ENCODE measurements around the gene UBXN7. TPM values are rescaled to one million over a fixed set of nuclear protein-coding genes. Genes with fewer than 3 reads are reported as not detected.
"Not testable (repeated sequence)": the region's sequence is repeated elsewhere in the genome, so short reads cannot be mapped to it uniquely, and the experiment has no call there.

Gene UBXN7
- total RNA-seq, 4 donors from 2014 or later = 17.1 to 24.1 (median 22.0) TPM

DNA sequence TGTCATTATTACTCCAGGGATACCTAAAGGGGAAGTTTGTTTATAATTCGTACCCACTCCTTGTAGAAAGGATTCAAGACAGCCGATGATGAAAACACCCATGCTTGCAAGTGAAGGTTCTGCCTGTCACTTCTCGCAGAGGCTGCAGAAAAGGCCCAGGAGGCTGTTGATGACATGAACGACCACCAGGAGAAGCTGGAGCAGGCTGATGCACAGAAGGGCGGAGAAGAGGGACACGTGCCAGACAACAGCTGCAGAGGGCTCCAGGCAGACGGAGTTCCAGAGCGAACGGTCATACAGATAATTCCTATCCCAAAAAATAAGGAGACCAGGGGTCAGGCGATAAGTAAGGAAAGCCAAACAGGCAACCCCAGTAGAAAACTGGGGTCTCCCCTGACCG is 108.5 kb downstream of the UBXN7 start:
- no peak for ATAC-seq

DNA sequence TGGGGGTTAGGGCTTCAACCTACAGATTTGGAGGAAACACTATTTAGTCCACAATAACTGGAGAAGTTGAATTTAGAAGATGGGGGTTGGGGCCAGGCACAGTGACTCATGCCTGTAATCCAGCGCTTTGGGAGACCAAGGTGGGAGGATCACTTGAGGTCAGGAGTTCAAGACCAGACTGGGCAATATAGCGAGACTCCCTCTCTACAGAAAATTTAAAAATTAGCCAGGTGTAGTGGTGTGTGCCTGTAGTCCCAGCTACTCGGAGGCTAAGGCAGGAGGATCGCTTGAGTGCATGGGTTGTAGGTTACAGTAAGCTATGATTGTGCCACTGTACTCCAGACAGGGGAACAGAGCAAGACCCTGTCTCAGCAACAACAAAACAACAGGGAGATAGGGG is 109.2 kb downstream of the UBXN7 start:
- H3K4me3 ChIP-seq = no peak overlapping the region
- TF ChIP-seq POLR2AphosphoS5 (IDR thresholded peaks at IDR 0.05) = no peak
- no peak for TF ChIP-seq POLR2A (IDR thresholded peaks at IDR 0.05)
- TF ChIP-seq EP300 (IDR thresholded peaks at IDR 0.05) = no peak
- TF ChIP-seq, protein P1, sequence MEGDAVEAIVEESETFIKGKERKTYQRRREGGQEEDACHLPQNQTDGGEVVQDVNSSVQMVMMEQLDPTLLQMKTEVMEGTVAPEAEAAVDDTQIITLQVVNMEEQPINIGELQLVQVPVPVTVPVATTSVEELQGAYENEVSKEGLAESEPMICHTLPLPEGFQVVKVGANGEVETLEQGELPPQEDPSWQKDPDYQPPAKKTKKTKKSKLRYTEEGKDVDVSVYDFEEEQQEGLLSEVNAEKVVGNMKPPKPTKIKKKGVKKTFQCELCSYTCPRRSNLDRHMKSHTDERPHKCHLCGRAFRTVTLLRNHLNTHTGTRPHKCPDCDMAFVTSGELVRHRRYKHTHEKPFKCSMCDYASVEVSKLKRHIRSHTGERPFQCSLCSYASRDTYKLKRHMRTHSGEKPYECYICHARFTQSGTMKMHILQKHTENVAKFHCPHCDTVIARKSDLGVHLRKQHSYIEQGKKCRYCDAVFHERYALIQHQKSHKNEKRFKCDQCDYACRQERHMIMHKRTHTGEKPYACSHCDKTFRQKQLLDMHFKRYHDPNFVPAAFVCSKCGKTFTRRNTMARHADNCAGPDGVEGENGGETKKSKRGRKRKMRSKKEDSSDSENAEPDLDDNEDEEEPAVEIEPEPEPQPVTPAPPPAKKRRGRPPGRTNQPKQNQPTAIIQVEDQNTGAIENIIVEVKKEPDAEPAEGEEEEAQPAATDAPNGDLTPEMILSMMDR (IDR thresholded peaks at IDR 0.05) = no peak
- no peaks in the 10 kb centered on the region for H3K27me3 ChIP-seq
- 67 to 100% methylated on average over 1 to 4 of the region's 4 CpGs for WGBS, 2 donors (ENCODE audit: low coverage in 1 of 2)
- no peak overlapping the region for H3K27ac ChIP-seq
- ATAC-seq = no peak
- H3K9me3 ChIP-seq = no peaks in the 10 kb centered on the region
- H3K4me1 ChIP-seq = peaks cover 0 to 10% (median 0%) of the 10 kb centered on the region in 3 donors
- no peaks in the 10 kb centered on the region for H3K36me3 ChIP-seq

More for the DNA sequence above, 108.5 kb downstream of the UBXN7 start:
- Histone ChIP-seq H3K9me3 (no peaks in the 10 kb centered on the region), H3K36me3 (no peaks in the 10 kb centered on the region), H3K27ac (no peak overlapping the region), H3K27me3 (no peaks in the 10 kb centered on the region), H3K4me1 (peaks cover 0 to 8% (median 0%) of the 10 kb centered on the region in 3 donors), H3K4me3 (no peak overlapping the region)
- TF ChIP-seq POLR2AphosphoS5 (IDR thresholded peaks at IDR 0.05) = no peak
- TF ChIP-seq POLR2A (IDR thresholded peaks at IDR 0.05) = no peak
- no peak for TF ChIP-seq EP300 (IDR thresholded peaks at IDR 0.05)
- TF ChIP-seq, protein P1 (IDR thresholded peaks at IDR 0.05) = no peak
- WGBS, 2 donors (ENCODE audit: low coverage in 1 of 2) = 43 to 59% methylated on average over 7 to 10 of the region's 11 CpGs

DNA sequence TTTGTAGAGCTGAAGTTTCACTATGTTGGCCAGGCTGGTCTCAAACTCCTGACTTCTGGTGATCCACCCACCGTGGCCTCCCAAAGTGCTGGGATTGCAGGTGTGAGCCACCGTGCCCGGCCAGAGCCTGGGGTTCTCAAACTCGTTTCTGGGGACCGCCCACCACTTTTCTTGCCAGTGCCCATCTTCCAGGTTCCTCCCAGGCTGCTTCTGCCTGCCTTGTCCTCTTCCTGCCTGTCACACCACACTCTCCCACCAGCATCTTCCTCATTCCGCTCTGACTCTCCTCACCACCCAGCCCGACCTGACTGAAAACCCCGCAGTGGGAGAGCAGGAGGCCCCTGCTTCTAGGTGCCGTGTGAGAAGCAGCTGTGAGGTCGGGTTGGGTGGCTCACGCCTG is 111.1 kb downstream of the UBXN7 start:
- H3K27me3 ChIP-seq = no peaks in the 10 kb centered on the region
- no peak for ATAC-seq
- TF ChIP-seq POLR2AphosphoS5 (IDR thresholded peaks at IDR 0.05) = no peak
- TF ChIP-seq, protein P1 (IDR thresholded peaks at IDR 0.05) = no peak
- TF ChIP-seq EP300 (IDR thresholded peaks at IDR 0.05) = no peak
- no peak for TF ChIP-seq POLR2A (IDR thresholded peaks at IDR 0.05)
- H3K4me1 ChIP-seq = peaks cover 0 to 5% (median 0%) of the 10 kb centered on the region in 3 donors
- no peak overlapping the region for H3K27ac ChIP-seq
- H3K9me3 ChIP-seq = no peaks in the 10 kb centered on the region
- H3K36me3 ChIP-seq = no peaks in the 10 kb centered on the region
- 72 to 83% methylated on average over 3 to 4 of the region's 11 CpGs for WGBS, 2 donors (ENCODE audit: low coverage in 1 of 2)
- no peak overlapping the region for H3K4me3 ChIP-seq

DNA sequence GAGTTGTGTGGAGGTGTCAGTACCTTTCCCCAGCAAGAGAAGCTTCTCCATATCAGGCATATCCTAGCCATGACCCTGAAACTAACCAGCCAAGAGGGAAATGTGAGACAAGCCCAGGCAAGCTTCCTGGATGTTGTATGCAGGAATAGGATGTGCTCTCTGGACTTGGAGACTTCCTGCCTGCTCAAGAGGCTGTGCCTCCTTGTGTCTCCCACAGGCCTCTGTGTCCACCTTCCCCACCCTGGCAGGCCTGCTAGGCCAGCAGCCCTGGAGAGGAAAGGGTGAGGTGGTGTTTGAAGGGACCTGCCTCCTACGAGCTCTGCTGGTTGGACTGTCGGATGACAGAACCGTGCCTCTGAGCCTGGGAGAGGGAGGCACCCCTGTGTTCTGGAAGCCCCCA is 112.1 kb downstream of the UBXN7 start:
- no peak for ATAC-seq
- Histone ChIP-seq H3K27ac (no peak overlapping the region), H3K36me3 (peaks cover 0 to 7% of the 10 kb centered on the region in 2 donors), H3K27me3 (no peaks in the 10 kb centered on the region), H3K9me3 (no peaks in the 10 kb centered on the region), H3K4me1 (peaks cover 0 to 5% (median 0%) of the 10 kb centered on the region in 3 donors), H3K4me3 (no peak overlapping the region)
- no CpG with 5 or more reads among the region's 3 CpGs for WGBS, 2 donors (ENCODE audit: low coverage in 1 of 2)
- TF ChIP-seq, protein P1 (IDR thresholded peaks at IDR 0.05) = no peak
- TF ChIP-seq EP300 (IDR thresholded peaks at IDR 0.05) = no peak
- no peak for TF ChIP-seq POLR2A (IDR thresholded peaks at IDR 0.05)

DNA sequence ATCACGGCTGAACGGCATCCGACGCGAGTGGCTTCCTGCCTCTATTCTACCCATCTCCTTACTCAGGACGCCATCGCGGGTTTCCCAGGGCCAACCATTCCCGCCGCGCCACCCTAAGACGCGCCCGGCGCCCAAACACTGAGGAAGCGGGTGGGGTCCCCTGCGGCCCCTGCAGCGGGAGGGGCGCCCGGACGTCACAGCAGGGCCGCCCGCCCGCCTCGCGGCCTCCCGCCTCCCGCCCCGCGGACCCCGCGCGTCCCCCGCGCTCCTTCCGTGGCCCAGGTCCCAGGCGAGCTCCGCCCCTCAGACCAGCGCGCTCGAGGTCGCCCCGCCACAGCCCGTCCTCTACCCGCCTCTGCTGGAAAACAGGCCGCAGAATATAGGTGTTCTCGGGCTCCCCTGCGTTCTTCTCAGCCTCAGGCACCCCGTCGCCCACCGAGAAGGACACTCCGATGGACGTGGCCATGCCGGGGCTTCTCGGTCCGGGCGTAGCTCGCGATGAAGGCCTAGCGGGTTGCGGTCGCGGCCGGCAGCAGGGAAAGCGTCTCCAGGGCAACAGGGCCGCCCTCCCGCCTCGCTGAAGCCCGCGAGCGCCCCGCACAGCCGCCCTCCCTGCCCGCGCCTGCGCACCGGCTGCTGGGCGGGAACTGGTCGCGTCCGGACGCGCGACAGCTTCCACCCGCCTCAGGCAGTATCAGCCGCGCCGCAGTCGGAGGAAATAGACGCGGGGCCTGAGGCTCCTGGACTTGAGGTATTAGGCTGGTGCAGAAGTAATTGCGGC is 114.3 kb downstream of the UBXN7 start, which contains the start of gene DYNLT2B:
DYNLT2B (minus strand) TSS at position 554 of the 781 bp plus-strand sequence; CDS start at position 466, 88 bp downstream.
- TF ChIP-seq EP300 (IDR thresholded peaks at IDR 0.05) (no peak), POLR2A (IDR thresholded peaks at IDR 0.05) (peak in 1 of 2 donors; percentile 63), POLR2AphosphoS5 (IDR thresholded peaks at IDR 0.05) (peak; percentile 33)
- TF ChIP-seq, protein P1 (IDR thresholded peaks at IDR 0.05) = peak in 2 of 4 experiments; percentile 1 to 28
- WGBS, 2 donors (ENCODE audit: low coverage in 1 of 2) = 0% methylated on average over 4 of the region's 92 CpGs; no CpG with 5 or more reads in 1 of the 2 donors
- peak; percentile 98 for ATAC-seq

DNA sequence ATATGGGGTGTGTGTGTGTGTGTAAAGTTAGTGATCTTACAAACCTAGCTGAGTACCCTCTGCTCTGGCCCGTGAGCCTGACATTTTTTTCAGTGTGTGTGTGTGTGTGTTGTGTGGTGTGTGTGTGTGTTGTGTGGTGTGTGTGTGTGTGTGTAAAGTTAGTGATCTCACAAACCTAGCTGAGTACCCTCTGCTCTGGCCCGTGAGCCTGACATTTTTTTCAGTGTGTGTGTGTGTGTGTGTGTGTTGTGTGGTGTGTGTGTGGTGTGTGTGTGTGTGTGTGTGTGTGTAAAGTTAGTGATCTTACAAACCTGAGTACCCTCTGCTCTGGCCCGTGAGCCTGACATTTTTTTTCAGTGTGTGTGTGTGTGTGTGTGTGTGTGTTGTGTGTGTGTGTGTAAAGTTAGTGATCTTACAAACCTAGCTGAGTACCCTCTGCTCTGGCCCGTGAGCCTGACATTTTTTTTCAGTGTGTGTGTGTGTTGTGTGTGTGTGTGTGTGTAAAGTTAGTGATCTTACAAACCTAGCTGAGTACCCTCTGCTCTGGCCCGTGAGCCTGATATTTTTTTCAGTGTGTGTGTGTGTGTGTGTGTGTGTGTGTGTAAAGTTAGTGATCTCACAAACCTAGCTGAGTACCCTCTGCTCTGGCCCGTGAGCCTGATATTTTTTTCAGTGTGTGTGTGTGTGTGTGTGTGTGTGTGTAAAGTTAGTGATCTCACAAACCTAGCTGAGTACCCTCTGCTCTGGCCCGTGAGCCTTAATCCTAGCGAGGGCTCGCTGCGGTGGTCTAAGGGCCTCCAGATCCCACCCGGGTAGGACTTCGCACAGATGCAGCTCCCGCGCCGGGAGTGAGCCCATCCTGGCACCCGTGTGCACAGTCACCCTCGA is 115.2 kb downstream of the UBXN7 start:
- Histone ChIP-seq H3K27ac (peak overlapping the region; percentile 84 to 97 (median 93)), H3K4me3 (peak overlapping the region; percentile 86 to 88)
- 19% methylated on average over 3 of the region's 17 CpGs; no CpG with 5 or more reads in 1 of the 2 donors for WGBS, 2 donors (ENCODE audit: low coverage in 1 of 2)
- not testable (repeated sequence) for H3K36me3 ChIP-seq, H3K27me3 ChIP-seq, H3K4me1 ChIP-seq, H3K9me3 ChIP-seq, ATAC-seq

More for the DNA sequence above, 114.3 kb downstream of the UBXN7 start, which contains the start of gene DYNLT2B:
- Histone ChIP-seq H3K36me3 (peaks cover 0 to 7% of the 10 kb centered on the region in 2 donors), H3K4me3 (peak within 1 kb of the TSS; percentile 86 to 88), H3K9me3 (no peaks in the 10 kb centered on the region), H3K4me1 (peaks cover 0 to 5% (median 0%) of the 10 kb centered on the region in 3 donors), H3K27ac (peak within 1 kb of the TSS; percentile 84 to 97 (median 93)), H3K27me3 (no peaks in the 10 kb centered on the region)

Measured in gastroesophageal sphincter (tissue), 4 donors.